Kidney epithelial cell (primary cell): ENCODE results near the gene DDX59. TPM values are rescaled to one million over a fixed set of nuclear protein-coding genes. Genes with fewer than 3 reads are reported as not detected.

Experiments used
- DNase-seq: peaks from one replicate; pipeline ENCODE4 v3.0.0-alpha.2; 2010; ENCODE audit warnings: low read depth
- H3K27me3 ChIP-seq: 2 replicates; pipeline ENCODE4 v1.6.0; 2011; ENCODE audit warnings: low read length; ENCODE audit not compliant: control insufficient read depth, insufficient read depth
- H3K36me3 ChIP-seq: 2 replicates; pipeline ENCODE4 v1.5.1; 2011; ENCODE audit warnings: low read length; ENCODE audit not compliant: control insufficient read depth, insufficient read depth
- H3K4me3 ChIP-seq: 2 replicates; pipeline ENCODE4 v1.5.1; 2011; ENCODE audit warnings: low read depth, mild to moderate bottlenecking, control low read depth, low read length
- total RNA-seq: library from RNA; depleted of rRNA; stranded (reverse); fragments of >200 nt; gene quantifications from 2 replicates; pipeline ENCODE4 v1.2.3, GENCODE V29; 2015
- TF ChIP-seq, protein P1 (sequence below): IDR thresholded peaks from 2 replicates; pipeline ENCODE4 v1.5.1; 2011; ENCODE audit warnings: mild to moderate bottlenecking, moderate library complexity, low read length, control low read depth, inconsistent platforms; ENCODE audit not compliant: insufficient read depth, poor library complexity, severe bottlenecking

The DDX59 gene
- total RNA-seq, 1 donor from 2014 or later, result 23.7 TPM

DNA sequence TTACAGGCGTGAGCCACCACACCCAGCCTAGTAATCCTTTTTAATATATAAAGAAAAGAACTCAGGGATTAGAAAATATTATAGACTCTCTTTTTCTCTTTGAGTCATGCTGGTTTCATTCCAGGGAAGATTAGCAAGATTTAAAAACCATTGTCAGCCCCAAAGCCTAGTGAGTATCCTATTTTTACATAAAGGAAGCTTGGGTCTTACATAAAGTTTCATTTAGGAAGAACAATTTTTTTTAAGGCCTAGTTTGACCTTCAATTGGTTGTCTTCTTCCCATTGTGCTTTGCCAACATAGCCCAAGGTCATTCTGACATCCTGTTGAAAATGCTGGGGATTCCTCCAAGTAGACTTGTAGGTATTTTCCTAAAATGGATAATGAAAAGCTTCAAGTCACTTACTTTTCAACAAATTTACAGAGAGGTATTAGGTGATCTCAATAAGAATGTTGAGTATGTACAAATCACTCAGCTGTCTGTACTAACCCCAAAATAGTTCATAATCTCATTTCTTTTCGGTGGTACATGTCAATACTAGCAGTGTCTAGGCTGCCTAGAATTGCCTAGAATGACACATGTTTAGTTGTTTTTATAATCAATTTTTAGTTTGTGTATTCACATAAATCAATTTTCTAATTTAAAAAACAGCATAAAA, 44.9 kb downstream of the DDX59 start:
- Histone ChIP-seq H3K27me3 (no peaks in the 10 kb centered on the region), H3K4me3 (no peak overlapping the region), H3K36me3 (no peaks in the 10 kb centered on the region)
- TF ChIP-seq, protein P1, sequence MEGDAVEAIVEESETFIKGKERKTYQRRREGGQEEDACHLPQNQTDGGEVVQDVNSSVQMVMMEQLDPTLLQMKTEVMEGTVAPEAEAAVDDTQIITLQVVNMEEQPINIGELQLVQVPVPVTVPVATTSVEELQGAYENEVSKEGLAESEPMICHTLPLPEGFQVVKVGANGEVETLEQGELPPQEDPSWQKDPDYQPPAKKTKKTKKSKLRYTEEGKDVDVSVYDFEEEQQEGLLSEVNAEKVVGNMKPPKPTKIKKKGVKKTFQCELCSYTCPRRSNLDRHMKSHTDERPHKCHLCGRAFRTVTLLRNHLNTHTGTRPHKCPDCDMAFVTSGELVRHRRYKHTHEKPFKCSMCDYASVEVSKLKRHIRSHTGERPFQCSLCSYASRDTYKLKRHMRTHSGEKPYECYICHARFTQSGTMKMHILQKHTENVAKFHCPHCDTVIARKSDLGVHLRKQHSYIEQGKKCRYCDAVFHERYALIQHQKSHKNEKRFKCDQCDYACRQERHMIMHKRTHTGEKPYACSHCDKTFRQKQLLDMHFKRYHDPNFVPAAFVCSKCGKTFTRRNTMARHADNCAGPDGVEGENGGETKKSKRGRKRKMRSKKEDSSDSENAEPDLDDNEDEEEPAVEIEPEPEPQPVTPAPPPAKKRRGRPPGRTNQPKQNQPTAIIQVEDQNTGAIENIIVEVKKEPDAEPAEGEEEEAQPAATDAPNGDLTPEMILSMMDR, result no peak
- no peak for DNase-seq

DNA sequence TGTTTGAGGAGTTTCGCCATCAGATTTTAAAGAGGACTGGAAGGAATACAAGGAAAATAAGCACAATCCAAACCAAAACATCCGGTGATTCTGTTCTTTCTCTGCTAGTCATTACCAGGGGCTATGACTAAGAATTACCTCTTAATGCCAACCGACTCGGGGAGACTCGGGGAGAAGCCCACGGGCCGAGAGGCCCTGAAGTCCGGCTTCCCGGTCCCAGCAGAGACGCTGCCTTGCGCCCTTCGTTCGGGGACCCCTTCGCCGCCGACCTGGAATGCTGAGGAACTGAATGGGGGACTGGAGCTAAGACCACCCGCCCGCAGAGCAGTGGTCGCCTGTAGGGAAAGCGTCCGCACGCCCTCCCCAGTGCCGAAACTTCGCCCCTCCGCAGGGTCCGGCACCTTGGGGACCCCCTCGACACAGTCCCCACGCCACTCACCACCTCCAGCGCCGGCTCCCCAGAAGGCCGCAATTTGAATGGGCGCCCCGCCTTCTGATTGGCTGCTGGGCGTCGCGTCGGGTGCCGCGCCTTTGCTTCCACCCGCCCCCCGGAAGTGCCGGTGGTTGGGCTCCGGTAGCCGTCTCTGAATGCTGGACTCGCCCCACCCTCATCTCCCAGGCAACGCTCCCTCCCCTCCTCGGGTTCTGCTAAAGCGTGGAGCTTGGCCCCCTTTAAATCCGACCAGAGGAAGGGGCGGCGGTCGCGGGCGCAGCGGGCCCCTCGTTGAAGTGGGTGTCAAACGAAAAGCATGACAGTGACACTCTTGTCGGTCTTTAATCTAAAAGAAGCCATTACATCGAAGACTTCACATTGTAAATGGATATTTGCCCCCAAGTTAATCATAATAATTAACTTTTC, 49.2 kb downstream of the DDX59 start, which contains the start of gene KIF14:
TSS of gene KIF14 (minus strand) at position 479 of the 859 bp plus-strand sequence. CDS start 2,028 bp downstream, outside the sequence.
- peak; percentile 42 for DNase-seq
- no peaks in the 10 kb centered on the region for H3K27me3 ChIP-seq
- no peaks in the 10 kb centered on the region for H3K36me3 ChIP-seq
- peak within 1 kb of the TSS; percentile 89 for H3K4me3 ChIP-seq
- TF ChIP-seq, protein P1, result no peak

DNA sequence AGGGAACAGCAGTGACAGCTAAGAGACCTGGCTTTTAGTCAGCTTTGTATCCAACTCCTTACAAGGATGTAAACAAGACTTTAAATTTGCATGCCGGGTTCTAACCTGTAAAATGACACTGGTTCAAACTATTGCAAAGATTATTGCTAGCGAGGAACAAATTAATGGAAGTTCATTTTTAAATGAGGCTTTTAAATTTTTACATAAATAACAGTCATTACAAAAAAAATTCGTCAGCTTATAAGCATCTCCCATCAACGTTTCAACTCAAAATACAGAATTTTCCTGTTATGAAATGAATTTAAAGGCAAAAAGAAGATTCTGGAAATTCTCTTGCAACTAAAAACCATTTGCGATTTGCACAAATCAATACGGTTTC, 49.8 kb downstream of the DDX59 start:
- Histone ChIP-seq H3K4me3 (peak overlapping the region; percentile 89), H3K27me3 (no peaks in the 10 kb centered on the region), H3K36me3 (no peaks in the 10 kb centered on the region)
- TF ChIP-seq, protein P1, result no peak
- no peak for DNase-seq

DNA sequence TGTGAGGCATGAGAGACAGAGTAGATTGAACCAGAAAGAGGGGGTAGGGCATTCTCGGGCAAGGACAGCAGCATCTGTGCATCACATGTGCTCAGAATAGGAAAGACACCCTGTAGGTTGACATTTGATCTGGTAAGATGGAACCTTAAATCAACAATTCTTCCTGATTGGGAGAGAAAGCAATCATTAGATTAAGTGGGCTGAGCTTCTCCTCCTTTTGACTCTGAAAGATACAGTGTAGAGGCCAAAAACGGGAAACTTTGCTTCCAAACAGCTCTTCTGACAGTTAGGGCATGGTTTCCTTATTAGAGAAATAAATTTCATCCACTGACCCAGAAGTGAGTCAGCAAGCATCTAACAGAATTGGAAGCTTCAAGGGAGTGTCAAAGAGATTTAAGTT, 58.9 kb downstream of the DDX59 start:
- DNase-seq, result no peak
- TF ChIP-seq, protein P1, result no peak
- Histone ChIP-seq H3K4me3 (no peak overlapping the region), H3K36me3 (no peaks in the 10 kb centered on the region), H3K27me3 (no peaks in the 10 kb centered on the region)

DNA sequence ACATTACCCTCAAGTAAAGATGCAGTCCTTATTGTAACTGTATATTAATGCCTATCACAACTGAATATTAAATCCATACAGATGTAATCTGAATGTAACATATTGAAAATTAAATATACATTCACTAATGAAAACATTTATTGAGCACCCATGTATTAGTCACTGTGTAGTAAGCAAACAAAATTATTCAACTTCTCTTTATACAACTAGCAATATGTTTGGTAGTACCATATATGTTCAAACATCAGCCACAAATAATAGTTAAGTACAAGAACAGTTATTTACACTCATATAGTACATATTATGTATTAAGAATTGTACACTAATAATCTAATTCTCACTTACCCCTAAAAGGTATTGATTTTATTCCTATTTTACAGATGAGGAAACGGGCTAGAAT, 67.1 kb downstream of the DDX59 start:
- Histone ChIP-seq H3K36me3 (no peaks in the 10 kb centered on the region), H3K27me3 (no peaks in the 10 kb centered on the region), H3K4me3 (no peak overlapping the region)
- TF ChIP-seq, protein P1, result no peak
- no peak for DNase-seq

Other genes starting within 250 kb of the DDX59 start
- 1.4 and 2.0 TPM in 2 replicates for gene KIF14, start 49.2 kb downstream of the DDX59 start, total RNA-seq
- 31.9 TPM in 2 replicates for gene CAMSAP2, start 69.0 kb upstream of the DDX59 start, total RNA-seq
- not detected in 2 replicates for gene GPR25, start 203.1 kb upstream of the DDX59 start, total RNA-seq
- gene INAVA, start 225.0 kb upstream of the DDX59 start, total RNA-seq, result 185 and 292 TPM in 2 replicates